ACHN (cell line): ENCODE measurements around the gene MRPL58.
A peak's percentile ranks its signal among the peaks of the same experiment; 100 is the strongest.

Experiments used
- DNase-seq: peaks from one replicate; pipeline ENCODE4 v3.0.0-alpha.2; 2015
- in situ Hi-C: cut with HindIII; loops from 2 replicates; pipeline ENCODE4 v1.10.0; 2017; ENCODE audit warnings: low sequenced_read_pairs, low pct_ligation_motif_present, low pct_unique_long_range_greater_than_20kb

MRPL58 gene

GRCh38 chr17:75063201-75063600 is 50.7 kb downstream of the MRPL58 start:
- no peak for DNase-seq
- in situ Hi-C loops: no loop called here

- in situ Hi-C loops: no loop called here
- no peak for DNase-seq
These were observed 51.2 kb downstream of the MRPL58 start for GRCh38 chr17:75063626-75064025.

GRCh38 chr17:75064040-75064439 is 51.6 kb downstream of the MRPL58 start:
- DNase-seq: no peak
- in situ Hi-C loops: no loop called here

GRCh38 chr17:75064460-75064859 is 52.0 kb downstream of the MRPL58 start:
- in situ Hi-C loops: no loop called here
- no peak for DNase-seq

- no peak for DNase-seq
- in situ Hi-C loops: no loop called here
These were observed 52.5 kb downstream of the MRPL58 start for GRCh38 chr17:75064867-75065561.

- in situ Hi-C loops: no loop called here
- no peak for DNase-seq
These were observed 53.2 kb downstream of the MRPL58 start for GRCh38 chr17:75065562-75066151.

GRCh38 chr17:75067856-75068255 is 55.4 kb downstream of the MRPL58 start:
- in situ Hi-C loops: no loop called here
- no peak for DNase-seq

GRCh38 chr17:75068750-75069149 is 56.3 kb downstream of the MRPL58 start:
- in situ Hi-C loops: no loop called here
- DNase-seq: no peak

- in situ Hi-C loops: no loop called here
These were observed 57.3 kb downstream of the MRPL58 start for GRCh38 chr17:75069783-75070182.

More at GRCh38 chr17:75069783-75070182, 57.3 kb downstream of the MRPL58 start:
- peak; percentile 69 for DNase-seq
